IMR-90 (cell line): ENCODE results near the gene SCAANT1.

Experiments
- BHLHE40 ChIP-seq: fragments of 150-350 bp; IDR thresholded peaks from 2 replicates; pipeline ENCODE4 v1.6.1; 2016; ENCODE audit warnings: mild to moderate bottlenecking, low read depth, low read length
- CTCF ChIP-seq: conservative IDR thresholded peaks from 2 replicates; pipeline ENCODE4 v1.5.1; 2012; ENCODE audit warnings: mild to moderate bottlenecking, low read depth, low read length, improper control_type of control experiment
- POLR2A ChIP-seq: IDR thresholded peaks from 2 replicates; pipeline ENCODE4 v1.6.1; 2012; ENCODE audit warnings: mild to moderate bottlenecking, low read depth, low read length
- SMC3 ChIP-seq: fragments of 150-350 bp; IDR thresholded peaks from 2 replicates; pipeline ENCODE4 v1.6.1; 2016; ENCODE audit warnings: low read depth, mild to moderate bottlenecking, antibody characterized with exemption, low read length, moderate library complexity
- TF ChIP-seq, protein P1 (sequence below): fragments of 150-350 bp; IDR thresholded peaks from 2 replicates; pipeline ENCODE4 v1.6.1; 2017; ENCODE audit warnings: mild to moderate bottlenecking, antibody characterized with exemption, low read length, low read depth

DNA sequence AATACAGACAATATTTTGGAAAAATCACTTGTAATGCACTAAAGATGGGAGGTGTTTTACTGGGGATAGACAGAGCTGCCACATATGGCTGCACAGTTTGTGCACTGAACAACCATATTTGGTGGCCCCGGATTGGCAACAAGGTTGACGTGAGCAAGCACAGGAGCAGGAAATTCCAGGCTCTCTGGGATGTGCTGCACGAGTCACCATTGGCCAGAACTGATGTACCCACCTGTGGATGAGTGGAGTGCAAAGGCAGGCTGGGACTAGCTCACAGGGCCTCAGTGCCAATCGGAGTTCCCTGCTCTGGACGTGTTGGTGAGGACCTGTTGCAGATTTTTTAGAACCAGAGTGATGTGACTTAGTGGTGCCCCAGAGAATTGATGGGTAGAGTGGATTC, 42.0 kb upstream of the SCAANT1 start:
- TF ChIP-seq SMC3, result no peak
- TF ChIP-seq CTCF, result no peak
- no peak for TF ChIP-seq POLR2A
- TF ChIP-seq, protein P1, sequence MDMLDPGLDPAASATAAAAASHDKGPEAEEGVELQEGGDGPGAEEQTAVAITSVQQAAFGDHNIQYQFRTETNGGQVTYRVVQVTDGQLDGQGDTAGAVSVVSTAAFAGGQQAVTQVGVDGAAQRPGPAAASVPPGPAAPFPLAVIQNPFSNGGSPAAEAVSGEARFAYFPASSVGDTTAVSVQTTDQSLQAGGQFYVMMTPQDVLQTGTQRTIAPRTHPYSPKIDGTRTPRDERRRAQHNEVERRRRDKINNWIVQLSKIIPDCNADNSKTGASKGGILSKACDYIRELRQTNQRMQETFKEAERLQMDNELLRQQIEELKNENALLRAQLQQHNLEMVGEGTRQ, result no peak
- no peak for TF ChIP-seq BHLHE40
